Gastrocnemius medialis (tissue), 4 donors: Measurements from ENCODE around the gene TMEM37.

Experiments
- POLR2A ChIP-seq, 2 donors: fragments of 450-650 bp; IDR thresholded peaks; one replicate each; pipeline ENCODE4 v1.6.1; 2017; ENCODE audit warnings: antibody characterized with exemption in 2 of 2, mild to moderate bottlenecking in 2 of 2, moderate library complexity in 2 of 2
- TF ChIP-seq, protein P1 (sequence below), 5 experiments: fragments of 450-650 bp in 3 of 5; fragments of 200-600 bp in 2 of 5; sonication (generic) in 2 of 5; IDR thresholded peaks in 4 of 5; conservative IDR thresholded peaks in 1 of 5; 1 replicate in 4 of 5; 2 replicates in 1 of 5; pipeline ENCODE4 v1.5.1; 2016 to 2019; ENCODE audit warnings: antibody characterized with exemption in 5 of 5, mild to moderate bottlenecking in 3 of 5, moderate library complexity in 3 of 5

DNA sequence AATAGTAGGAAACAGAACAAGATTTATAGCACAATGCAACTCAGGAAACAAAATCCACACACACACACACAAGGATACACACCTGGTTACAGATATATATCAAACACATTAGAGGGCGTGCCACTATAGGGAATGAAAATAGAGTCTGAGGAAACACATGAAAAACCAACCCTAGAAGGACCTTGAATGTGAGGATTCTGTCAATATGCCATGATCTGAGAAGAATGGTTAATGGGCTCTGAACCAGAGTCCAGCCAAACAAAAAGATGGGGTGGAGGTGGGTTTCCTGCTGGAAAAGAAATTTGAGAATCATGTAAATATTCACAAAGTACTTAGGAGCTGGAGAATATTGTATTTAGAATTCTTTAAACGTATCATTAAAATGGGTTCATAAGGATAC lies 7.8 kb upstream of the TMEM37 start:
- TF ChIP-seq, protein P1, sequence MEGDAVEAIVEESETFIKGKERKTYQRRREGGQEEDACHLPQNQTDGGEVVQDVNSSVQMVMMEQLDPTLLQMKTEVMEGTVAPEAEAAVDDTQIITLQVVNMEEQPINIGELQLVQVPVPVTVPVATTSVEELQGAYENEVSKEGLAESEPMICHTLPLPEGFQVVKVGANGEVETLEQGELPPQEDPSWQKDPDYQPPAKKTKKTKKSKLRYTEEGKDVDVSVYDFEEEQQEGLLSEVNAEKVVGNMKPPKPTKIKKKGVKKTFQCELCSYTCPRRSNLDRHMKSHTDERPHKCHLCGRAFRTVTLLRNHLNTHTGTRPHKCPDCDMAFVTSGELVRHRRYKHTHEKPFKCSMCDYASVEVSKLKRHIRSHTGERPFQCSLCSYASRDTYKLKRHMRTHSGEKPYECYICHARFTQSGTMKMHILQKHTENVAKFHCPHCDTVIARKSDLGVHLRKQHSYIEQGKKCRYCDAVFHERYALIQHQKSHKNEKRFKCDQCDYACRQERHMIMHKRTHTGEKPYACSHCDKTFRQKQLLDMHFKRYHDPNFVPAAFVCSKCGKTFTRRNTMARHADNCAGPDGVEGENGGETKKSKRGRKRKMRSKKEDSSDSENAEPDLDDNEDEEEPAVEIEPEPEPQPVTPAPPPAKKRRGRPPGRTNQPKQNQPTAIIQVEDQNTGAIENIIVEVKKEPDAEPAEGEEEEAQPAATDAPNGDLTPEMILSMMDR (IDR thresholded peaks at IDR 0.05 in 4 of 5, conservative IDR thresholded peaks at IDR 0.05 in 1 of 5): no peak
- TF ChIP-seq POLR2A (IDR thresholded peaks at IDR 0.05): no peak
